GM12878 (cell line): Measurements from ENCODE around the gene C11orf52. TPM values are rescaled to one million over a fixed set of nuclear protein-coding genes. Genes with fewer than 3 reads are reported as not detected.
"Not testable (repeated sequence)": the region's sequence is repeated elsewhere in the genome, so short reads cannot be mapped to it uniquely, and the experiment has no call there.

Experiments used
- ATAC-seq: fragments of 200-7000 bp; cut with Tn5 transposase; 3 replicates; pipeline ENCODE4 v1.9.1; 2020; ENCODE audit warnings: mild to moderate bottlenecking, moderate library complexity
- BruUV-seq: library from RNA; stranded (reverse); fragments of 400-500 nt; replicated peaks from 2 replicates; lab custom pipeline; 2021; lab: Mats Ljungman, UMichigan
- CTCF ChIA-PET: fragments of 300-600 bp; sonication (Branson Sonifier 250); formaldehyde crosslinking; extraction: SDS; loops from one replicate; lab custom pipeline; 2021; ENCODE audit warnings: inconsistent platforms; lab: Yijun Ruan, JAX
- POLR2A ChIA-PET: fragments of 350-600 bp; formaldehyde crosslinking; extraction: SDS; loops from one replicate; lab custom pipeline; 2021; ENCODE audit warnings: inconsistent platforms; lab: Charles Lee
- RAD21 ChIA-PET: fragments of 300-600 bp; sonication (Branson Sonifier 250); formaldehyde crosslinking; loops from one replicate; lab custom pipeline; 2023; ENCODE audit warnings: antibody characterized with exemption; ENCODE audit not compliant: unreplicated experiment; lab: Charles Lee
- SMC1A ChIA-PET: fragments of 300-600 bp; sonication (Branson Sonifier 250); formaldehyde crosslinking; loops from one replicate; lab custom pipeline; 2023; ENCODE audit not compliant: unreplicated experiment, uncharacterized antibody; lab: Charles Lee
- DNase-seq: peaks from one replicate; pipeline ENCODE4 v3.0.0-alpha.2; 2011; ENCODE audit warnings: low read depth, low spot score
- FAIRE-seq: peaks from 3 replicates; lab custom pipeline; 2011; peaks lifted over from hg19 to GRCh38; lab: Jason Lieb, UNC
- H2AFZ ChIP-seq: 2 replicates; pipeline ENCODE4 v1.6.0; 2011; ENCODE audit warnings: low read depth, low read length, control low read depth; ENCODE audit not compliant: control insufficient read depth
- H3K27ac ChIP-seq: 2 replicates; pipeline ENCODE4 v1.5.1; 2011; ENCODE audit warnings: control low read depth; ENCODE audit not compliant: control insufficient read depth, insufficient read depth
- H3K27me3 ChIP-seq, 2 experiments: replicated peaks in 1 of 2; 2 replicates each; pipeline versions ENCODE4 v1.6.0 to v1.6.1; 2011; ENCODE audit warnings: low read length in 1 of 2; ENCODE audit not compliant: control insufficient read depth in 2 of 2, insufficient read depth in 2 of 2
- H3K36me3 ChIP-seq, 2 experiments: 2 replicates each; pipeline ENCODE4 v1.5.1; 2011; ENCODE audit warnings: low read length in 1 of 2; ENCODE audit not compliant: control insufficient read depth in 2 of 2, insufficient read depth in 2 of 2
- H3K4me1 ChIP-seq: 2 replicates; pipeline ENCODE4 v1.6.1; 2011; ENCODE audit warnings: mild to moderate bottlenecking, low read length, moderate library complexity, mixed read lengths; ENCODE audit not compliant: control insufficient read depth, insufficient read depth
- H3K4me2 ChIP-seq: 2 replicates; pipeline ENCODE4 v1.6.0; 2011; ENCODE audit warnings: control low read depth; ENCODE audit not compliant: control insufficient read depth, insufficient read depth
- H3K4me3 ChIP-seq: fragments of 200-600 bp; sonication (generic); 2 replicates; pipeline ENCODE4 v1.5.1; 2016
- H3K79me2 ChIP-seq: 2 replicates; pipeline ENCODE4 v1.6.0; 2011; ENCODE audit warnings: low read length; ENCODE audit not compliant: control insufficient read depth, insufficient read depth
- H3K9ac ChIP-seq: 2 replicates; pipeline ENCODE4 v1.8.0; 2011; ENCODE audit warnings: low read length, control low read depth, mixed read lengths; ENCODE audit not compliant: control insufficient read depth, insufficient read depth
- H3K9me3 ChIP-seq: replicated peaks from 3 replicates; pipeline ENCODE4 v1.5.1; 2011; ENCODE audit warnings: mild to moderate bottlenecking, low read length; ENCODE audit not compliant: control insufficient read depth, insufficient read depth
- H4K20me1 ChIP-seq: 2 replicates; pipeline ENCODE4 v1.6.0; 2011; ENCODE audit not compliant: control insufficient read depth, insufficient read depth
- E2F8 ChIP-seq: fragments of 450-650 bp; IDR thresholded peaks from 2 replicates; pipeline ENCODE4 v1.6.1; 2018; ENCODE audit warnings: mild to moderate bottlenecking, low read depth, moderate library complexity; ENCODE audit not compliant: partially characterized antibody
- WGBS: methylation state at CpG from one replicate; pipeline ENCODE4 v1.1.6; 2016; ENCODE audit warnings: low lambda C conversion rate; ENCODE audit not compliant: insufficient replicate concordance, insufficient coverage; ENCODE audit errors: missing lambda C conversion rate; 5-methylcytosine and 5-hydroxymethylcytosine counted together
- in situ Hi-C: fragments of 300-500 bp; cut with MboI; formaldehyde crosslinking; loops from 9 replicates; pipeline ENCODE4 v1.14.3; 2018; ENCODE audit warnings: mixed read lengths
- intact Hi-C: fragments of 100-400 bp; cut with micrococcal nuclease; formaldehyde crosslinking; loops from one replicate; pipeline ENCODE4 v1.14.2; 2022; ENCODE audit not compliant: unreplicated experiment
- polyA plus RNA-seq, 11 experiments: library from polyadenylated mRNA; depleted of rRNA in 4 of 11; unstranded in 6 of 11; stranded (reverse) in 5 of 11; fragments of >200 nt; fragmentation: Nextera tagmentation in 4 of 11; fragmentation: Illumina TruSeq in 1 of 11; extraction: Ambion mirVana in 4 of 11; extraction: Trizol in 1 of 11; gene quantifications; 1 replicate in 1 of 11; 2 replicates in 10 of 11; pipeline versions ENCODE4 v1.2.1 to v1.2.3, GENCODE V29; 2011 to 2016; ENCODE audit warnings: inconsistent platforms in 2 of 11, missing spikeins in 2 of 11, low read depth in 1 of 11
- total RNA-seq, 4 experiments: library from RNA; depleted of rRNA in 3 of 4; stranded (reverse); fragments of >200 nt in 3 of 4; fragmentation: Illumina TruSeq in 1 of 4; extraction: Trizol in 1 of 4; gene quantifications; 2 replicates each; pipeline versions ENCODE4 v1.2.1 to v1.2.3, GENCODE V29; 2013 to 2021

The C11orf52 gene
- total and polyA plus RNA-seq, 10 of the 15 experiments (the other 5 are each of a cell fraction or from before 2014, with no cell fraction given): not detected

GRCh38 chr11:111882202-111882601, 36.5 kb upstream of the C11orf52 start (continued):
- TF ChIP-seq E2F8: no peak
- TF ChIP-seq, all 136 proteins: peak for 0

- POLR2A ChIA-PET: interaction anchor here (0.7 kb wide), 1 partner anchor 44 kb away, joined by 3 read pairs; no protein-coding TSS in a partner anchor
- FAIRE-seq, DNase-seq, H3K79me2 ChIP-seq, SMC1A ChIA-PET, BruUV-seq, H3K9ac ChIP-seq, H3K27me3 ChIP-seq, H3K9me3 ChIP-seq, H3K4me2 ChIP-seq, H3K4me3 ChIP-seq, H2AFZ ChIP-seq, H3K4me1 ChIP-seq, H3K27ac ChIP-seq, ATAC-seq, intact Hi-C loops, H3K36me3 ChIP-seq, H4K20me1 ChIP-seq: not testable (repeated sequence)
- in situ Hi-C loops: loop anchor here (10.0 kb wide), 1 partner anchor 60 kb away; no protein-coding TSS in a partner anchor
- CTCF ChIA-PET: interaction anchor here (0.6 to 1.6 kb wide), 2 partner anchors 29 to 97 kb away, joined by 3 to 4 read pairs; no protein-coding TSS in a partner anchor
- RAD21 ChIA-PET: interaction anchor here (0.5 kb wide), 1 partner anchor 47 kb away, joined by 3 read pairs; no protein-coding TSS in a partner anchor
- WGBS: no CpG with 5 or more reads among the region's 4 CpGs
Measured at GRCh38 chr11:111885053-111885452, 33.7 kb upstream of the C11orf52 start.
